HG02973 (cell line): ENCODE measurements around the gene IL10RA.
"Not testable (repeated sequence)": the region's sequence is repeated elsewhere in the genome, so short reads cannot be mapped to it uniquely, and the experiment has no call there.

Experiments
- ATAC-seq: cut with Tn5 transposase; IDR thresholded peaks from one replicate; pipeline ENCODE4 v1.9.1; 2021; ENCODE audit warnings: moderate library complexity; ENCODE audit not compliant: unreplicated experiment

The IL10RA gene

GRCh38 chr11:117985953-117986887 lies at the start of gene IL10RA:
Gene IL10RA (plus strand): TSS chr11:117986394. CDS start chr11:117986468, 74 bp downstream.
- peak; percentile 83 for ATAC-seq

GRCh38 chr11:117936973-117937372 lies 49.2 kb upstream of the IL10RA start:
- no peak for ATAC-seq

GRCh38 chr11:117940736-117941135 lies 45.5 kb upstream of the IL10RA start:
- no peak for ATAC-seq

- ATAC-seq: no peak
These were observed 45.0 kb upstream of the IL10RA start for GRCh38 chr11:117941163-117941707.

- ATAC-seq: no peak
These were observed 44.1 kb upstream of the IL10RA start for GRCh38 chr11:117941976-117942654.

- no peak for ATAC-seq
These were observed 41.6 kb upstream of the IL10RA start for GRCh38 chr11:117944554-117944953.

GRCh38 chr11:117945047-117945810 lies 41.0 kb upstream of the IL10RA start:
- no peak for ATAC-seq

GRCh38 chr11:117946156-117946841 lies 39.9 kb upstream of the IL10RA start:
- no peak for ATAC-seq

GRCh38 chr11:117946842-117947526 lies 39.2 kb upstream of the IL10RA start:
- ATAC-seq: no peak

GRCh38 chr11:117947751-117948150 lies 38.4 kb upstream of the IL10RA start:
- not testable (repeated sequence) for ATAC-seq

GRCh38 chr11:117948466-117948865 lies 37.7 kb upstream of the IL10RA start:
- not testable (repeated sequence) for ATAC-seq

GRCh38 chr11:117949062-117949461 lies 37.1 kb upstream of the IL10RA start:
- no peak for ATAC-seq

GRCh38 chr11:117950301-117950700 lies 35.9 kb upstream of the IL10RA start:
- ATAC-seq: no peak

GRCh38 chr11:117950993-117951961 lies 34.9 kb upstream of the IL10RA start:
- ATAC-seq: no peak

GRCh38 chr11:117953024-117953671 lies 33.0 kb upstream of the IL10RA start:
- no peak for ATAC-seq

GRCh38 chr11:117958949-117959348 lies 27.2 kb upstream of the IL10RA start:
- no peak for ATAC-seq

- no peak for ATAC-seq
These were observed 26.6 kb upstream of the IL10RA start for GRCh38 chr11:117959438-117960149.
